Activated T-helper 1 cell treated with anti-CD3 and anti-CD28 coated beads, Interleukin-12 subunit alpha, Interleukin-12 subunit beta, Interleukin-2, Interleukin-4 antibody, amounts not matched to agents 30 ng/mL and 10 ng/mL and 1 ng/mL, durations not matched to agents 14 hours and 24 hours and 36 hours (primary cell): ENCODE measurements around the gene ZNF787. TPM values are rescaled to one million over a fixed set of nuclear protein-coding genes. Genes with fewer than 3 reads are reported as not detected.

Experiments
- DNase-seq: peaks from one replicate; pipeline ENCODE4 v3.0.0; 2021; ENCODE audit warnings: low spot score
- H3K27ac Mint-ChIP-seq: one replicate; pipeline ENCODE4 v1.8.0; 2021; ENCODE audit warnings: mild to moderate bottlenecking, mixed read lengths
- H3K27me3 Mint-ChIP-seq: one replicate; pipeline ENCODE4 v1.8.0; 2022; ENCODE audit warnings: mild to moderate bottlenecking, moderate library complexity, mixed read lengths; ENCODE audit not compliant: insufficient read depth
- H3K36me3 Mint-ChIP-seq: one replicate; pipeline ENCODE4 v1.8.0; 2021; ENCODE audit warnings: low read depth, mixed read lengths
- H3K4me1 Mint-ChIP-seq: one replicate; pipeline ENCODE4 v1.8.0; 2021; ENCODE audit warnings: low read depth, mixed read lengths
- H3K4me3 Mint-ChIP-seq: one replicate; pipeline ENCODE4 v1.8.0; 2021; ENCODE audit warnings: mild to moderate bottlenecking, moderate library complexity, mixed read lengths
- H3K9me3 Mint-ChIP-seq: one replicate; pipeline ENCODE4 v1.8.0; 2021; ENCODE audit warnings: mixed read lengths
- intact Hi-C: fragments of 100-400 bp; cut with micrococcal nuclease; formaldehyde crosslinking; loops from one replicate; pipeline ENCODE4 v1.15.1; 2024
- total RNA-seq: library from RNA; stranded (reverse); gene quantifications from 2 replicates; pipeline ENCODE4 v1.2.3, GENCODE V29; 2022

Gene ZNF787
- total RNA-seq, 1 donor from 2014 or later: 42.6 TPM

- Mint-ChIP-seq H3K9me3 (no peaks in the 10 kb centered on the region), H3K4me1 (peaks cover 15% of the 10 kb centered on the region), H3K27ac (no peak overlapping the region), H3K36me3 (no peaks in the 10 kb centered on the region), H3K27me3 (no peaks in the 10 kb centered on the region), H3K4me3 (no peak overlapping the region)
- DNase-seq: no peak
- intact Hi-C loops: no loop called here
Measured at GRCh38 chr19:56125806-56126590, 4.9 kb upstream of the ZNF787 start.

GRCh38 chr19:56124578-56124977, 3.5 kb upstream of the ZNF787 start:
- no peak for DNase-seq

GRCh38 chr19:56123266-56123891, 2.3 kb upstream of the ZNF787 start:
- DNase-seq: no peak
- Mint-ChIP-seq H3K36me3 (peaks cover 6% of the 10 kb centered on the region), H3K27me3 (no peaks in the 10 kb centered on the region), H3K4me3 (no peak overlapping the region), H3K27ac (peak overlapping the region; percentile 34), H3K4me1 (peaks cover 28% of the 10 kb centered on the region), H3K9me3 (no peaks in the 10 kb centered on the region)
- intact Hi-C loops: loop anchor here (5.0 kb wide), 3 partner anchors 279 to 1006 kb away; partner anchors contain the start of genes EPN1, PPP1R12C and ZNF583

More at GRCh38 chr19:56124578-56124977, 3.5 kb upstream of the ZNF787 start:
- Mint-ChIP-seq H3K4me1 (peaks cover 18% of the 10 kb centered on the region), H3K36me3 (peaks cover under 1% of the 10 kb centered on the region), H3K27ac (peak overlapping the region; percentile 12), H3K9me3 (no peaks in the 10 kb centered on the region), H3K4me3 (no peak overlapping the region), H3K27me3 (no peaks in the 10 kb centered on the region)
- intact Hi-C loops: loop anchor here (5.0 kb wide), 3 partner anchors 278 to 1007 kb away; partner anchors contain the start of genes EPN1, PPP1R12C and ZNF583

GRCh38 chr19:56120371-56121179, 520 bp downstream of the ZNF787 start:
- Mint-ChIP-seq H3K36me3 (peaks cover 6% of the 10 kb centered on the region), H3K4me3 (peak overlapping the region; percentile 89), H3K27ac (peak overlapping the region; percentile 97), H3K9me3 (no peaks in the 10 kb centered on the region), H3K27me3 (no peaks in the 10 kb centered on the region), H3K4me1 (peaks cover 28% of the 10 kb centered on the region)
- peak; percentile 81 for DNase-seq
- intact Hi-C loops: loop anchor here (1.0 to 5.0 kb wide), 5 partner anchors 21 to 1003 kb away; partner anchors contain the start of genes EPN1, PPP1R12C, ZNF444 and ZNF583

GRCh38 chr19:56120002-56120370, 1.1 kb downstream of the ZNF787 start:
- Mint-ChIP-seq H3K27ac (peak overlapping the region; percentile 95), H3K9me3 (no peaks in the 10 kb centered on the region), H3K27me3 (no peaks in the 10 kb centered on the region), H3K4me1 (peaks cover 24% of the 10 kb centered on the region), H3K4me3 (peak overlapping the region; percentile 89), H3K36me3 (peaks cover 6% of the 10 kb centered on the region)
- intact Hi-C loops: loop anchor here (5.0 kb wide), 3 partner anchors 282 to 1003 kb away; partner anchors contain the start of genes EPN1, PPP1R12C and ZNF583
- DNase-seq: no peak

GRCh38 chr19:56119582-56119978, 1.5 kb downstream of the ZNF787 start:
- peaks cover 26% of the 10 kb centered on the region for H3K4me1 Mint-ChIP-seq

GRCh38 chr19:56118666-56119581, 2.2 kb downstream of the ZNF787 start:
- intact Hi-C loops: no loop called here
- Mint-ChIP-seq H3K36me3 (peaks cover 10% of the 10 kb centered on the region), H3K27ac (peak overlapping the region; percentile 95), H3K4me3 (peak overlapping the region; percentile 89), H3K9me3 (no peaks in the 10 kb centered on the region), H3K4me1 (peaks cover 28% of the 10 kb centered on the region), H3K27me3 (no peaks in the 10 kb centered on the region)
- DNase-seq: no peak

More at GRCh38 chr19:56119582-56119978, 1.5 kb downstream of the ZNF787 start:
- Mint-ChIP-seq H3K27ac (peak overlapping the region; percentile 95), H3K9me3 (no peaks in the 10 kb centered on the region), H3K27me3 (no peaks in the 10 kb centered on the region), H3K36me3 (peaks cover 10% of the 10 kb centered on the region), H3K4me3 (peak overlapping the region; percentile 89)
- intact Hi-C loops: no loop called here
- no peak for DNase-seq

GRCh38 chr19:56117889-56118288, 3.2 kb downstream of the ZNF787 start:
- Mint-ChIP-seq H3K9me3 (no peaks in the 10 kb centered on the region), H3K27me3 (no peaks in the 10 kb centered on the region), H3K4me3 (peak overlapping the region; percentile 22), H3K27ac (no peak overlapping the region), H3K4me1 (peaks cover 33% of the 10 kb centered on the region), H3K36me3 (peaks cover 11% of the 10 kb centered on the region)
- DNase-seq: no peak
- intact Hi-C loops: no loop called here

- peaks cover 11% of the 10 kb centered on the region for H3K36me3 Mint-ChIP-seq
- H3K9me3 Mint-ChIP-seq: no peaks in the 10 kb centered on the region
- no peaks in the 10 kb centered on the region for H3K27me3 Mint-ChIP-seq
- no peak overlapping the region for H3K27ac Mint-ChIP-seq
- peaks cover 38% of the 10 kb centered on the region for H3K4me1 Mint-ChIP-seq
- no peak for DNase-seq
- intact Hi-C loops: no loop called here
- H3K4me3 Mint-ChIP-seq: peak overlapping the region; percentile 22
Measured at GRCh38 chr19:56117376-56117884, 3.7 kb downstream of the ZNF787 start.

GRCh38 chr19:56116606-56117005, 4.5 kb downstream of the ZNF787 start:
- Mint-ChIP-seq H3K4me1 (peaks cover 34% of the 10 kb centered on the region), H3K27me3 (no peaks in the 10 kb centered on the region), H3K4me3 (no peak overlapping the region), H3K27ac (no peak overlapping the region), H3K36me3 (peaks cover 11% of the 10 kb centered on the region), H3K9me3 (no peaks in the 10 kb centered on the region)
- no peak for DNase-seq
- intact Hi-C loops: no loop called here

- Mint-ChIP-seq H3K27me3 (no peaks in the 10 kb centered on the region), H3K9me3 (no peaks in the 10 kb centered on the region), H3K4me3 (no peak overlapping the region), H3K4me1 (peaks cover 35% of the 10 kb centered on the region), H3K36me3 (peaks cover 11% of the 10 kb centered on the region), H3K27ac (no peak overlapping the region)
- intact Hi-C loops: no loop called here
- no peak for DNase-seq
Measured at GRCh38 chr19:56115490-56115889, 5.6 kb downstream of the ZNF787 start.

- H3K4me1 Mint-ChIP-seq: peaks cover 39% of the 10 kb centered on the region
- peaks cover 11% of the 10 kb centered on the region for H3K36me3 Mint-ChIP-seq
- intact Hi-C loops: no loop called here
Measured at GRCh38 chr19:56114778-56115110, 6.4 kb downstream of the ZNF787 start.

More at GRCh38 chr19:56114778-56115110, 6.4 kb downstream of the ZNF787 start:
- no peaks in the 10 kb centered on the region for H3K27me3 Mint-ChIP-seq
- no peak overlapping the region for H3K27ac Mint-ChIP-seq
- no peak for DNase-seq
- no peaks in the 10 kb centered on the region for H3K9me3 Mint-ChIP-seq
- H3K4me3 Mint-ChIP-seq: no peak overlapping the region
